CD4-positive, CD25-positive, alpha-beta regulatory T cell (primary cell): ENCODE results near the gene FN3KRP. TPM values are rescaled to one million over a fixed set of nuclear protein-coding genes. Genes with fewer than 3 reads are reported as not detected.

ENCODE experiments used
- ATAC-seq, 2 donors: fragments of 150-1000 bp; cut with Tn5 transposase; one replicate each; pipeline ENCODE4 v1.10.0; 2021; ENCODE audit warnings: low read depth in 2 of 2, moderate number of reproducible peaks in 2 of 2, moderate library complexity in 1 of 2
- DNase-seq, 3 donors: peaks; one replicate each; pipeline versions ENCODE4 v3.0.0 to v3.0.0-alpha.2; 2012 to 2022; ENCODE audit warnings: mixed read lengths in 1 of 3
- H3K27ac ChIP-seq: one replicate; pipeline ENCODE4 v1.7.0; 2013; ENCODE audit warnings: mild to moderate bottlenecking, low read length; ENCODE audit not compliant: insufficient read depth, poor library complexity, severe bottlenecking
- H3K27me3 ChIP-seq: one replicate; pipeline ENCODE4 v1.7.0; 2013; ENCODE audit warnings: low read length; ENCODE audit not compliant: control insufficient read depth, insufficient read depth
- H3K36me3 ChIP-seq: one replicate; pipeline ENCODE4 v1.7.0; 2013; ENCODE audit warnings: mild to moderate bottlenecking, low read length, moderate library complexity; ENCODE audit not compliant: control insufficient read depth, insufficient read depth
- H3K4me1 ChIP-seq: 2 replicates; pipeline ENCODE4 v1.7.0; 2013; ENCODE audit warnings: mild to moderate bottlenecking, low read length; ENCODE audit not compliant: insufficient read depth, control insufficient read depth, poor library complexity, severe bottlenecking
- H3K4me3 ChIP-seq: one replicate; pipeline ENCODE4 v1.7.0; 2013; ENCODE audit warnings: low read depth, mild to moderate bottlenecking, low read length, moderate library complexity
- H3K9me3 ChIP-seq, 2 experiments: 1 replicate in 1 of 2; 2 replicates in 1 of 2; pipeline ENCODE4 v1.7.0; 2013; ENCODE audit warnings: low read length in 2 of 2, mild to moderate bottlenecking in 1 of 2, moderate library complexity in 1 of 2; ENCODE audit not compliant: control insufficient read depth in 2 of 2
- H3K27ac Mint-ChIP-seq, 3 donors: one replicate each; pipeline ENCODE4 v1.8.0; 2020 to 2022; ENCODE audit warnings: mild to moderate bottlenecking in 3 of 3, mixed read lengths in 3 of 3, moderate library complexity in 2 of 3
- H3K27me3 Mint-ChIP-seq: one replicate; pipeline ENCODE4 v1.8.0; 2022; ENCODE audit warnings: mild to moderate bottlenecking, mixed read lengths
- H3K36me3 Mint-ChIP-seq: one replicate; pipeline ENCODE4 v1.8.0; 2020; ENCODE audit warnings: mixed read lengths
- H3K4me1 Mint-ChIP-seq, 4 donors: one replicate each; pipeline ENCODE4 v1.8.0; 2020 to 2022; ENCODE audit warnings: mixed read lengths in 4 of 4, mild to moderate bottlenecking in 1 of 4
- H3K4me3 Mint-ChIP-seq, 4 donors: one replicate each; pipeline ENCODE4 v1.8.0; 2020 to 2022; ENCODE audit warnings: mild to moderate bottlenecking in 4 of 4, mixed read lengths in 4 of 4, moderate library complexity in 3 of 4
- H3K9me3 Mint-ChIP-seq, 7 donors: one replicate each; pipeline ENCODE4 v1.8.0; 2020 to 2022; ENCODE audit warnings: mixed read lengths in 7 of 7, mild to moderate bottlenecking in 3 of 7, moderate library complexity in 2 of 7
- polyA plus RNA-seq, 4 donors: library from polyadenylated mRNA; unstranded; fragments of 300-500 nt; fragmentation: Illumina TruSeq; gene quantifications; one replicate each; pipeline ENCODE4 v1.2.3, GENCODE V29; 2021
- total RNA-seq: library from RNA; stranded (reverse); gene quantifications from one replicate; pipeline ENCODE4 v1.2.3, GENCODE V29; 2022

Gene FN3KRP
- total and polyA plus RNA-seq, 5 donors from 2014 or later = 25.3 to 36.7 (median 32.1) TPM

- Histone ChIP-seq H3K36me3 (peaks cover 5% of the 10 kb centered on the region), H3K27me3 (no peaks in the 10 kb centered on the region), H3K9me3 (peaks cover 7 to 8% of the 10 kb centered on the region in 2 experiments), H3K27ac (no peak overlapping the region), H3K4me1 (no peaks in the 10 kb centered on the region), H3K4me3 (no peak overlapping the region)
- H3K27ac Mint-ChIP-seq = no peak overlapping the region
- H3K27me3 Mint-ChIP-seq = peaks cover 8% of the 10 kb centered on the region
- H3K4me1 Mint-ChIP-seq = no peaks in the 10 kb centered on the region
- H3K36me3 Mint-ChIP-seq = peaks cover 12% of the 10 kb centered on the region
- H3K4me3 Mint-ChIP-seq = no peak overlapping the region
- no peak for DNase-seq
- H3K9me3 Mint-ChIP-seq = peaks cover 0 to 17% (median 4%) of the 10 kb centered on the region in 7 donors
- ATAC-seq = no peak
Measured at GRCh38 chr17:82745524-82745923, 29.0 kb downstream of the FN3KRP start.

- Histone ChIP-seq H3K36me3 (no peaks in the 10 kb centered on the region), H3K27ac (no peak overlapping the region), H3K27me3 (no peaks in the 10 kb centered on the region), H3K4me3 (no peak overlapping the region), H3K4me1 (peaks cover 10% of the 10 kb centered on the region), H3K9me3 (peaks cover 0 to 2% of the 10 kb centered on the region in 2 experiments)
- peaks cover 0 to 12% (median 7%) of the 10 kb centered on the region in 4 donors for H3K4me1 Mint-ChIP-seq
- no peaks in the 10 kb centered on the region for H3K36me3 Mint-ChIP-seq
- peak overlapping the region in 2 of 4 donors; percentile 75 to 78 for H3K4me3 Mint-ChIP-seq
- peak overlapping the region in 1 of 3 donors; percentile 60 for H3K27ac Mint-ChIP-seq
- H3K9me3 Mint-ChIP-seq = peaks cover 0 to 7% (median 3%) of the 10 kb centered on the region in 7 donors
- DNase-seq (no peak), ATAC-seq (no peak)
- H3K27me3 Mint-ChIP-seq = peaks cover 8% of the 10 kb centered on the region
Measured at GRCh38 chr17:82748756-82749155, 32.2 kb downstream of the FN3KRP start.

- Histone ChIP-seq H3K27me3 (no peaks in the 10 kb centered on the region), H3K27ac (no peak overlapping the region), H3K4me3 (no peak overlapping the region), H3K9me3 (peaks cover 0 to 2% of the 10 kb centered on the region in 2 experiments), H3K36me3 (no peaks in the 10 kb centered on the region), H3K4me1 (peaks cover 12% of the 10 kb centered on the region)
- ATAC-seq (no peak), DNase-seq (peak in 1 of 3 donors; percentile 6)
- peak overlapping the region in 2 of 3 donors; percentile 9 to 62 for H3K27ac Mint-ChIP-seq
- H3K9me3 Mint-ChIP-seq = peaks cover 0 to 7% (median 2%) of the 10 kb centered on the region in 7 donors
- H3K4me3 Mint-ChIP-seq = peak overlapping the region; percentile 77 to 94 (median 78)
- peaks cover 4% of the 10 kb centered on the region for H3K27me3 Mint-ChIP-seq
- H3K36me3 Mint-ChIP-seq = peaks cover 1% of the 10 kb centered on the region
- peaks cover 0 to 27% (median 11%) of the 10 kb centered on the region in 4 donors for H3K4me1 Mint-ChIP-seq
Measured at GRCh38 chr17:82750241-82750908, 33.9 kb downstream of the FN3KRP start.

- H3K4me3 ChIP-seq = no peak overlapping the region
- peak overlapping the region in 1 of 4 donors; percentile 24 for H3K4me3 Mint-ChIP-seq
- DNase-seq = no peak
Measured at GRCh38 chr17:82751171-82751570, 34.7 kb downstream of the FN3KRP start.

GRCh38 chr17:82751571-82752370 lies 35.3 kb downstream of the FN3KRP start, which contains the start of gene TBCD:
TBCD (plus strand) TSS chr17:82752065; CDS start chr17:82752194, 129 bp downstream.
- Mint-ChIP-seq H3K4me3 (peak within 1 kb of the TSS; percentile 83 to 92 (median 87)), H3K27ac (peak within 1 kb of the TSS in 1 of 3 donors; percentile 81), H3K36me3 (peaks cover 8% of the 10 kb centered on the region), H3K9me3 (peaks cover 0 to 4% (median 0%) of the 10 kb centered on the region in 7 donors), H3K4me1 (peaks cover 0 to 32% (median 16%) of the 10 kb centered on the region in 4 donors), H3K27me3 (no peaks in the 10 kb centered on the region)
- H3K9me3 ChIP-seq = no peaks in the 10 kb centered on the region
- H3K4me3 ChIP-seq = peak within 1 kb of the TSS; percentile 44
- DNase-seq = peak; percentile 84 to 90 (median 89)
- H3K36me3 ChIP-seq = peaks cover 1% of the 10 kb centered on the region
- ATAC-seq = peak; percentile 73 to 80
- peaks cover 12% of the 10 kb centered on the region for H3K4me1 ChIP-seq
- H3K27me3 ChIP-seq = no peaks in the 10 kb centered on the region
- peak within 1 kb of the TSS; percentile 74 for H3K27ac ChIP-seq

More at GRCh38 chr17:82751171-82751570, 34.7 kb downstream of the FN3KRP start:
- peaks cover 5% of the 10 kb centered on the region for H3K36me3 Mint-ChIP-seq
- Histone ChIP-seq H3K9me3 (no peaks in the 10 kb centered on the region), H3K36me3 (no peaks in the 10 kb centered on the region), H3K27ac (no peak overlapping the region), H3K4me1 (peaks cover 12% of the 10 kb centered on the region), H3K27me3 (no peaks in the 10 kb centered on the region)
- peaks cover 0 to 7% (median 0%) of the 10 kb centered on the region in 7 donors for H3K9me3 Mint-ChIP-seq
- H3K27ac Mint-ChIP-seq = no peak overlapping the region
- no peak for ATAC-seq
- peaks cover 0 to 32% (median 16%) of the 10 kb centered on the region in 4 donors for H3K4me1 Mint-ChIP-seq
- H3K27me3 Mint-ChIP-seq = peaks cover 3% of the 10 kb centered on the region

- DNase-seq (no peak), ATAC-seq (peak; percentile 6)
- no peaks in the 10 kb centered on the region for H3K27me3 Mint-ChIP-seq
- H3K9me3 Mint-ChIP-seq = peaks cover 0 to 4% (median 0%) of the 10 kb centered on the region in 7 donors
- peaks cover 2% of the 10 kb centered on the region for H3K36me3 ChIP-seq
- H3K27ac ChIP-seq = peak overlapping the region; percentile 74
- H3K27ac Mint-ChIP-seq = peak overlapping the region in 1 of 3 donors; percentile 81
- peaks cover 12% of the 10 kb centered on the region for H3K4me1 ChIP-seq
- H3K9me3 ChIP-seq = no peaks in the 10 kb centered on the region
- H3K36me3 Mint-ChIP-seq = peaks cover 13% of the 10 kb centered on the region
- no peaks in the 10 kb centered on the region for H3K27me3 ChIP-seq
- peak overlapping the region; percentile 83 to 92 (median 86) for H3K4me3 Mint-ChIP-seq
- H3K4me1 Mint-ChIP-seq = peaks cover 0 to 32% (median 16%) of the 10 kb centered on the region in 4 donors
- H3K4me3 ChIP-seq = peak overlapping the region; percentile 44
Measured at GRCh38 chr17:82752371-82753200, 36.1 kb downstream of the FN3KRP start.

- peaks cover 0 to 4% (median 0%) of the 10 kb centered on the region in 7 donors for H3K9me3 Mint-ChIP-seq
- peaks cover 0 to 32% (median 16%) of the 10 kb centered on the region in 4 donors for H3K4me1 Mint-ChIP-seq
- no peaks in the 10 kb centered on the region for H3K27me3 Mint-ChIP-seq
- Histone ChIP-seq H3K36me3 (peaks cover 2% of the 10 kb centered on the region), H3K27me3 (no peaks in the 10 kb centered on the region), H3K27ac (no peak overlapping the region), H3K4me1 (peaks cover 12% of the 10 kb centered on the region), H3K4me3 (peak overlapping the region; percentile 44), H3K9me3 (no peaks in the 10 kb centered on the region)
- no peak for ATAC-seq
- peak overlapping the region in 1 of 3 donors; percentile 77 for H3K27ac Mint-ChIP-seq
- peaks cover 13% of the 10 kb centered on the region for H3K36me3 Mint-ChIP-seq
- DNase-seq = no peak
- peak overlapping the region; percentile 83 to 92 (median 86) for H3K4me3 Mint-ChIP-seq
Measured at GRCh38 chr17:82753201-82753464, 36.6 kb downstream of the FN3KRP start.
